ENCODE results near the gene CCDC192. TPM values are rescaled to one million over a fixed set of nuclear protein-coding genes. Genes with fewer than 3 reads are reported as not detected.
A peak's percentile ranks its signal among the peaks of the same experiment; 100 is the strongest.

Gene CCDC192
- total and polyA plus RNA-seq, 10 of the 15 experiments (the other 5 are each of a cell fraction or from before 2014, with no cell fraction given) = 0.20 to 0.79 (median 0.32) TPM; not detected in 4

DNA sequence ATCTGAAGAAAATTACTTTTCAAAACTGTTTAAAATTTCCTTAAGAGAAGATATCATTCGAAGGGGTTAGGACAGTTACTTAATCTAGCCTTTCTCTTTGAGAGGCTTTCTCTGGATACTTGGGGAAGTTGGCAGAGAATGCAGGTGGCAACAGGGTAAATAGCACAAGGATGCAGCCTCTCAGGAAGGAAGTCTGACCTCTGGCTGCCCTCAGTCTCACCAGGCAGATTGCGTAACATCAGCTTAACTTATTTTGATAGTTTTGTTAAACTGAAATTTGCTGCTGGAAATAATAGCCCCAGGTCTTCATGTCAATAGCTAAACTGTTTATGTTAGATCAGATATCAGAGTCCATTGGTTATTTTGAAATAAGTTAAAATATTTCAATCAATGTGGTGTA is 20.4 kb downstream of the CCDC192 start:
- SMC1A ChIA-PET (ENCODE audit: uncharacterized antibody, unreplicated experiment) = interaction anchor here (1.3 to 1.5 kb wide), 2 partner anchors 8 to 370 kb away, joined by 3 read pairs; no protein-coding TSS in a partner anchor
- H4K20me1 ChIP-seq (ENCODE audit: control insufficient read depth, insufficient read depth) = no peaks in the 10 kb centered on the region
- FAIRE-seq = no peak
- POLR2A ChIA-PET = interaction anchor here (0.7 kb wide), 1 partner anchor 1577 kb away, joined by 3 read pairs; no protein-coding TSS in a partner anchor
- in situ Hi-C loops (cut with MboI) (no loop called here), intact Hi-C loops (cut with micrococcal nuclease; ENCODE audit: unreplicated experiment) (no loop called here)
- H3K4me2 ChIP-seq (ENCODE audit: control insufficient read depth, insufficient read depth) = no peak overlapping the region
- H3K4me3 ChIP-seq = no peak overlapping the region
- H3K4me1 ChIP-seq (ENCODE audit: control insufficient read depth, insufficient read depth, low read length) = no peaks in the 10 kb centered on the region
- no peaks in the 10 kb centered on the region for H3K27me3 ChIP-seq (replicated peaks in 1 of 2; ENCODE audit: control insufficient read depth in 2 of 2, insufficient read depth in 2 of 2, low read length in 1 of 2)
- no peak overlapping the region for H3K27ac ChIP-seq (ENCODE audit: control insufficient read depth, insufficient read depth)
- no peak overlapping the region for H3K9ac ChIP-seq (ENCODE audit: control insufficient read depth, insufficient read depth, low read length)
- no TSS peak for BruUV-seq (replicated peaks)
- TF ChIP-seq SUZ12 (IDR thresholded peaks at IDR 0.05; ENCODE audit: unreplicated experiment) (no peak), HCFC1 (IDR thresholded peaks at IDR 0.05; ENCODE audit: low read length) (no peak), CBFB (IDR thresholded peaks at IDR 0.05; ENCODE audit: low read depth) (no peak), CEBPB (IDR thresholded peaks at IDR 0.05; ENCODE audit: borderline replicate concordance in 1 of 2, low read depth in 2 of 2, low read length in 2 of 2) (0 out of 4 replicates have a peak, but pooled peaks of 1 of the 2 experiments have one; percentile 37), SMAD1 (IDR thresholded peaks at IDR 0.05; ENCODE audit: low read depth, partially characterized antibody) (no peak)
- TF ChIP-seq, protein P1, sequence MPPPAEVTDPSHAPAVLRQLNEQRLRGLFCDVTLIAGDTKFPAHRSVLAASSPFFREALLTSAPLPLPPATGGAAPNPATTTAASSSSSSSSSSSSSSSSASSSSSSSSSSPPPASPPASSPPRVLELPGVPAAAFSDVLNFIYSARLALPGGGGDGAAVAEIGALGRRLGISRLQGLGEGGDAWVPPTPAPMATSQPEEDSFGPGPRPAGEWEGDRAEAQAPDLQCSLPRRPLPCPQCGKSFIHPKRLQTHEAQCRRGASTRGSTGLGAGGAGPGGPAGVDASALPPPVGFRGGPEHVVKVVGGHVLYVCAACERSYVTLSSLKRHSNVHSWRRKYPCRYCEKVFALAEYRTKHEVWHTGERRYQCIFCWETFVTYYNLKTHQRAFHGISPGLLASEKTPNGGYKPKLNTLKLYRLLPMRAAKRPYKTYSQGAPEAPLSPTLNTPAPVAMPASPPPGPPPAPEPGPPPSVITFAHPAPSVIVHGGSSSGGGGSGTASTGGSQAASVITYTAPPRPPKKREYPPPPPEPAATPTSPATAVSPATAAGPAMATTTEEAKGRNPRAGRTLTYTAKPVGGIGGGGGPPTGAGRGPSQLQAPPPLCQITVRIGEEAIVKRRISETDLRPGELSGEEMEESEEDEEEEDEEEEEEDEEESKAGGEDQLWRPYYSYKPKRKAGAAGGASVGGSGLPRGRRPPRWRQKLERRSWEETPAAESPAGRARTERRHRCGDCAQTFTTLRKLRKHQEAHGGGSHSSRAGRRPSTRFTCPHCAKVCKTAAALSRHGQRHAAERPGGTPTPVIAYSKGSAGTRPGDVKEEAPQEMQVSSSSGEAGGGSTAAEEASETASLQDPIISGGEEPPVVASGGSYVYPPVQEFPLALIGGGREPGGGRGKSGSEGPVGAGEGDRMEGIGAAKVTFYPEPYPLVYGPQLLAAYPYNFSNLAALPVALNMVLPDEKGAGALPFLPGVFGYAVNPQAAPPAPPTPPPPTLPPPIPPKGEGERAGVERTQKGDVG (CRISPR knock-in tag; IDR thresholded peaks at IDR 0.05) = no peak
- H2AFZ ChIP-seq (ENCODE audit: control insufficient read depth, low read depth, low read length) = no peak overlapping the region
- ATAC-seq = no peak
- DNase-seq (ENCODE audit: low read depth, low spot score) = no peak
- 47% methylated on average over 2 of the region's 2 CpGs for WGBS (ENCODE audit: insufficient coverage, insufficient replicate concordance, low lambda C conversion rate, missing lambda C conversion rate)
- no peaks in the 10 kb centered on the region; the same call in 2 of the 3 replicates for H3K9me3 ChIP-seq (replicated peaks; ENCODE audit: control insufficient read depth, insufficient read depth, low read length)
- RAD21 ChIA-PET (ENCODE audit: unreplicated experiment) = no interaction called here
- H3K79me2 ChIP-seq (ENCODE audit: control insufficient read depth, insufficient read depth, low read length) = no peaks in the 10 kb centered on the region
- no peaks in the 10 kb centered on the region for H3K36me3 ChIP-seq (ENCODE audit: control insufficient read depth in 2 of 2, insufficient read depth in 2 of 2, low read length in 1 of 2)
- CTCF ChIA-PET = interaction anchor here (0.6 to 1.6 kb wide), 2 partner anchors 12 to 110 kb away, joined by 3 to 6 read pairs; no protein-coding TSS in a partner anchor

All from GM12878 (cell line).